ENCODE results near the gene TMEM72.

The TMEM72 gene

GRCh38 chr10:44897049-44897448, 14.1 kb upstream of the TMEM72 start:
- TF ChIP-seq, protein P1, sequence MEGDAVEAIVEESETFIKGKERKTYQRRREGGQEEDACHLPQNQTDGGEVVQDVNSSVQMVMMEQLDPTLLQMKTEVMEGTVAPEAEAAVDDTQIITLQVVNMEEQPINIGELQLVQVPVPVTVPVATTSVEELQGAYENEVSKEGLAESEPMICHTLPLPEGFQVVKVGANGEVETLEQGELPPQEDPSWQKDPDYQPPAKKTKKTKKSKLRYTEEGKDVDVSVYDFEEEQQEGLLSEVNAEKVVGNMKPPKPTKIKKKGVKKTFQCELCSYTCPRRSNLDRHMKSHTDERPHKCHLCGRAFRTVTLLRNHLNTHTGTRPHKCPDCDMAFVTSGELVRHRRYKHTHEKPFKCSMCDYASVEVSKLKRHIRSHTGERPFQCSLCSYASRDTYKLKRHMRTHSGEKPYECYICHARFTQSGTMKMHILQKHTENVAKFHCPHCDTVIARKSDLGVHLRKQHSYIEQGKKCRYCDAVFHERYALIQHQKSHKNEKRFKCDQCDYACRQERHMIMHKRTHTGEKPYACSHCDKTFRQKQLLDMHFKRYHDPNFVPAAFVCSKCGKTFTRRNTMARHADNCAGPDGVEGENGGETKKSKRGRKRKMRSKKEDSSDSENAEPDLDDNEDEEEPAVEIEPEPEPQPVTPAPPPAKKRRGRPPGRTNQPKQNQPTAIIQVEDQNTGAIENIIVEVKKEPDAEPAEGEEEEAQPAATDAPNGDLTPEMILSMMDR (IDR thresholded peaks at IDR 0.05): no peak
- Histone ChIP-seq H3K36me3 (no peaks in the 10 kb centered on the region), H3K9me3 (no peaks in the 10 kb centered on the region), H3K4me3 (ENCODE audit: low read depth in 1 of 2, low read length in 1 of 2) (no peak overlapping the region), H3K4me1 (ENCODE audit: control insufficient read depth in 1 of 2, insufficient read depth in 1 of 2, low read depth in 1 of 2, low read length in 1 of 2) (no peaks in the 10 kb centered on the region), H3K27ac (no peak overlapping the region), H3K27me3 (no peaks in the 10 kb centered on the region)

DNA sequence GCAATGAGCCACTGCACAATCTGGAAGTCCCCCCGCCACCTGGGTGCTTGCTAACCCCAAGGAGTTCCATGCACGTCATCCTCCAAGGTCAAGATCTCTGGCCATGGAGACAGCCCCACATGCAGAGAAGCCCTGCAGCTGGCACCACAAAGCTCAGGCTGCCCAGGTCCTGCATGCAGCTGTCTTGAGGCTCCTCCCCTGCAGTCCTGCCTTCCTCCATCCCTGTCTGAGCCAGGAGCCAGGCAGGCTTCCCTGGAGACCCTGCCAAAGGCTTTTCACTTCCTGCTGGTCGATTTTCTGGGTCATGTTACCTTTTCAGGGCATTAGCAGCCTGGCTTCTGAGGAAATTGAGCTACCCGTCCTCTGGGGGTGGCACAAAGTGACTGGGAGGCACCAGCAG, 12.5 kb upstream of the TMEM72 start:
- Histone ChIP-seq H3K36me3 (no peaks in the 10 kb centered on the region), H3K4me3 (ENCODE audit: low read depth in 1 of 2, low read length in 1 of 2) (no peak overlapping the region), H3K27ac (no peak overlapping the region), H3K9me3 (no peaks in the 10 kb centered on the region), H3K27me3 (no peaks in the 10 kb centered on the region), H3K4me1 (ENCODE audit: control insufficient read depth in 1 of 2, insufficient read depth in 1 of 2, low read depth in 1 of 2, low read length in 1 of 2) (no peaks in the 10 kb centered on the region)
- TF ChIP-seq, protein P1 (IDR thresholded peaks at IDR 0.05): no peak

DNA sequence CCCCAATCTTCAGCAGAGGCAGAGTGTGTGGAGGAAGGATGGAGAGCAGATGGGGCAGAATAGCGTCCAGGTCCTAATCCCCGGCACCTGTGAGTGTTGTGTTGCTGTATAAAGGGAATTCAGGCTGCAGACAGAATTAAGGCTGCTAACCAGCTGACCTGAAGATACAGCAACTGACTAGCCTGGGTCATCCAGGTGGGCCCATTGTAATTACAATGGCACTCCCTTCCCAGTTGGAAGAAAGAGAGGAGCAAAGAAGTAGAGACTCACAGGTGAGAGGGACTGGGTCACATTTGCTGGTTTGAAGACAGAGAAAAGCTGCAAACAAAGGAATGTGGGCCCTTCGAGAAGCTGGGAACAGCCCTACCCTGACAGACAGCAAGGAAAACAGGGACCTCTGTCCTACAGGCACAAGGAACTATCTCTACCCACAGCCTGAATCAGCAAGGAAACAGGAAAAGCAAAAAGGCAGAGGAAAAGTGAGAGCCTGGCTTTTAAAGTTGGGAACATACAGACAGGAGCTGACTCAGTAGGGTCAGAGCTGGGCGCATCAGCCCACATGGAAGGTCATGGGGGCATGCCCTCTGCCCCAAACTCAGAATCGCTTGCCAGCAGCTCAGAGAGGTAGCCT, 11.6 kb upstream of the TMEM72 start:
- no peak overlapping the region for H3K4me3 ChIP-seq (ENCODE audit: low read depth in 1 of 2, low read length in 1 of 2)
- no peak overlapping the region for H3K27ac ChIP-seq
- H3K9me3 ChIP-seq: no peaks in the 10 kb centered on the region
- TF ChIP-seq, protein P1 (IDR thresholded peaks at IDR 0.05): no peak
- H3K36me3 ChIP-seq: no peaks in the 10 kb centered on the region
- H3K27me3 ChIP-seq: no peaks in the 10 kb centered on the region
- no peaks in the 10 kb centered on the region for H3K4me1 ChIP-seq (ENCODE audit: control insufficient read depth in 1 of 2, insufficient read depth in 1 of 2, low read depth in 1 of 2, low read length in 1 of 2)

GRCh38 chr10:44902941-44903545, 8.1 kb upstream of the TMEM72 start:
- Histone ChIP-seq H3K27me3 (no peaks in the 10 kb centered on the region), H3K4me1 (ENCODE audit: control insufficient read depth in 1 of 2, insufficient read depth in 1 of 2, low read depth in 1 of 2, low read length in 1 of 2) (peaks cover 33 to 34% of the 10 kb centered on the region in 2 experiments), H3K9me3 (no peaks in the 10 kb centered on the region), H3K4me3 (ENCODE audit: low read depth in 1 of 2, low read length in 1 of 2) (no peak overlapping the region), H3K27ac (no peak overlapping the region), H3K36me3 (no peaks in the 10 kb centered on the region)
- TF ChIP-seq, protein P1 (IDR thresholded peaks at IDR 0.05): no peak

DNA sequence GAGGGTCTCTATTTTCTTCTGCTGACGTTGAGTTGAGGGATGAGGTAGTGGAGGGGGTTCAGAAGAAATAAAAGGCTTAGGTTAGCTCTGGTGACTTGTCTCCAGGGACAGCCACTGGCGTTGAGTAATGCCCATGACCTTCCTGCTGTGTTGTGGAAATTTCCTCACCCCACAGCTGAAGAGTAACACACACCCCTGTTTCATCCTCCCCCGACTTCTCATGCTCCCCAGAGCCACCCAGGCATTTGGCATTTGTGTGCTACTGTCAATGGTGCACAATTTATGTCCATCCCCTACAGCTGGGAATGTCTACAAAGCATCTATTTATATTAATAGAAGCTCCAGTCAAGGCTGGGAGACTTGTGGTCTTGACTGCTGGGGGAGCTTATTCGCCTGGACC, 4.7 kb upstream of the TMEM72 start:
- Histone ChIP-seq H3K4me1 (ENCODE audit: control insufficient read depth in 1 of 2, insufficient read depth in 1 of 2, low read depth in 1 of 2, low read length in 1 of 2) (peaks cover 61 to 63% of the 10 kb centered on the region in 2 experiments), H3K9me3 (no peaks in the 10 kb centered on the region), H3K27me3 (no peaks in the 10 kb centered on the region), H3K4me3 (ENCODE audit: low read depth in 1 of 2, low read length in 1 of 2) (no peak overlapping the region), H3K27ac (peak overlapping the region; percentile 46), H3K36me3 (no peaks in the 10 kb centered on the region)
- TF ChIP-seq, protein P1 (IDR thresholded peaks at IDR 0.05): no peak
